GM20000 (cell line): ENCODE results near the gene NPDC1.

Experiments
- DNase-seq: peaks from one replicate; pipeline ENCODE4 v3.0.0; 2012; ENCODE audit warnings: low spot score
- CTCF ChIP-seq: IDR thresholded peaks from 2 replicates; pipeline ENCODE4 v1.5.1; 2012; ENCODE audit warnings: mild to moderate bottlenecking, control low read depth; ENCODE audit errors: extremely low read depth, missing control alignments

NPDC1 gene

GRCh38 chr9:137078701-137079400 is 32.9 kb upstream of the NPDC1 start:
- no peak for DNase-seq
- no peak for TF ChIP-seq CTCF

DNA sequence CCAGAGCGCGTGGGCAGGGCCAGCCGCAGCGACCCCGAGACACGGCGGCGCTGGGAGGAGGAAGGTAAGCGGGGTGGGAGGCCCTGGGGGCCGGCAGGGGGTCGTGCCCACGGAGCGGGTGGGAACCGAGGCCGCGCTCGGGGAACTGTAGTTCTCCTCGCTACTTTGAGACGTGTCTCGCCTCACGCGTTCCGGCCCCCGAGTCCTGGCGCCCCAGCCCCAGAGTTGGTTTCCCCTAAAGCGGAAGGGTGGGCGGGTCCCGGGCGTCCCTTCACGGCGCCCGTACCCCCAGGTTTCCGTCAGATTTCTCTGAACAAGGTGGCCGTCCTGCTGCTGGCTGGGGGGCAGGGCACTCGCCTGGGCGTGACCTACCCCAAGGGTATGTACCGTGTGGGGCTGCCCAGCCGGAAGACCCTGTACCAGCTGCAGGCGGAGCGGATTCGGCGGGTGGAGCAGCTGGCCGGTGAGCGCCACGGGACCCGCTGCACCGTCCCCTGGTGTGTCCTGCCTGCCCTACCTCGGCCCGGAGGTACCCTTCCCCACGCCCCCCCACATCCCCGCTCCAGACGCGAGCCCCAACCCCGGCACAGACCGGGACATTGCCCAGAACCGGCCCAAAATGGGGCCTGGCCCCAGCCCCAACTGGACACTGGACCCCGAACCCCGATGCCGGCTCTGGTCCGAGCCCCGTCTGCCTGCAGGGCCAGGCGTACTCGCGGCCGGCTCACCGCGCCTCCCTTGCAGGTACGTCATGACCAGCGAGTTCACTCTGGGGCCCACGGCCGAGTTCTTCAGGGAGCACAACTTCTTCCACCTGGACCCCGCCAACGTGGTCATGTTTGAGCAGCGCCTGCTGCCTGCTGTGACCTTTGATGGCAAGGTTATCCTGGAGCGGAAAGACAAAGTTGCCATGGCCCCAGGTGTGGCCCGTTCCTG is 32.0 kb upstream of the NPDC1 start:
- peak; percentile 63 for DNase-seq
- TF ChIP-seq CTCF = no peak

- DNase-seq = peak; percentile 92
These were observed 31.2 kb upstream of the NPDC1 start, which contains the start of gene UAP1L1 for GRCh38 chr9:137077010-137077747. Gene UAP1L1, plus strand, starts transcription at chr9:137077517. Its CDS starts 16 bp downstream, at chr9:137077533.

DNA sequence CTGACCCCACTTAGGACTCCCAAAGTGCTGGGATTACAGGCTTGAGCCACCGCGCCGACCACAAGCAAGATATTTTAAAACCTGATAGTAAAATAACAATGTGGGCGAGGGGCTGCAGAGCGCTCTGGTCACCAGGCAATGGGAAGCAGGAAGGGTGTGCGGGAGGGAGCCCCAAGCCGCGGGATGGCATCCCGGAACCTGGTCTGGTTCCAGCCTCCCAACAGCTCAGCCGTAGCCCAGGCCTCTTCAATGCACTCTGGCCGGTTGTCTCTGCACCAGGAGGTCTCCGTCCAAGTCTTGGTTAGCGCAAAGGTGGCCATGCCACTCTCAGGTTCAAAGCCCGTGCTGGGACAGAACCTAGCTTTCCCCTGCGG is 30.6 kb upstream of the NPDC1 start:
- TF ChIP-seq CTCF = no peak

More at GRCh38 chr9:137077010-137077747, 31.2 kb upstream of the NPDC1 start, which contains the start of gene UAP1L1:
- no peak for TF ChIP-seq CTCF

GRCh38 chr9:137075275-137075775 is 29.3 kb upstream of the NPDC1 start:
- no peak for DNase-seq

More for the DNA sequence above, 30.6 kb upstream of the NPDC1 start:
- no peak for DNase-seq

GRCh38 chr9:137074657-137075274 is 28.8 kb upstream of the NPDC1 start:
- DNase-seq = no peak
- no peak for TF ChIP-seq CTCF

More at GRCh38 chr9:137075275-137075775, 29.3 kb upstream of the NPDC1 start:
- no peak for TF ChIP-seq CTCF
